Transverse colon (tissue), 4 donors: Measurements from ENCODE around the gene ARHGEF2. TPM values are rescaled to one million over a fixed set of nuclear protein-coding genes. Genes with fewer than 3 reads are reported as not detected.

ENCODE experiments used
- DNase-seq: peaks from one replicate; pipeline ENCODE4 v3.0.0-alpha.2; 2019
- H3K27ac ChIP-seq, 4 donors: fragments of 200-600 bp; sonication (generic); 2 replicates each; pipeline ENCODE4 v1.5.1; 2016 to 2018; ENCODE audit warnings: inconsistent platforms in 4 of 4
- H3K27me3 ChIP-seq: fragments of 200-600 bp; sonication (generic); 2 replicates; pipeline ENCODE4 v1.5.1; 2017; ENCODE audit warnings: inconsistent platforms
- H3K36me3 ChIP-seq, 4 donors: fragments of 200-600 bp; sonication (generic); 2 replicates each; pipeline ENCODE4 v1.5.1; 2017 to 2019; ENCODE audit warnings: inconsistent platforms in 4 of 4
- H3K4me1 ChIP-seq, 4 donors: fragments of 200-600 bp; sonication (generic); 2 replicates each; pipeline ENCODE4 v1.5.1; 2017 to 2020; ENCODE audit warnings: inconsistent platforms in 4 of 4
- H3K4me3 ChIP-seq, 4 donors: fragments of 200-600 bp; sonication (generic); 1 replicate in 1 of 4; 2 replicates in 3 of 4; pipeline versions ENCODE4 v1.5.1 to v1.6.1; 2017 to 2019; ENCODE audit warnings: inconsistent platforms in 4 of 4
- H3K9me3 ChIP-seq, 2 donors: fragments of 200-600 bp; sonication (generic); 2 replicates each; pipeline ENCODE4 v1.5.1; 2017 to 2019; ENCODE audit warnings: inconsistent platforms in 2 of 2
- CTCF ChIP-seq, 5 experiments: fragments of 200-600 bp in 3 of 5; fragments of 450-650 bp in 2 of 5; sonication (generic) in 3 of 5; IDR thresholded peaks; 1 replicate in 2 of 5; 2 replicates in 3 of 5; pipeline ENCODE4 v1.5.1; 2016 to 2017; ENCODE audit warnings: antibody characterized with exemption in 5 of 5, inconsistent platforms in 3 of 5, mild to moderate bottlenecking in 2 of 5, moderate library complexity in 1 of 5
- EP300 ChIP-seq: sonication (generic); formaldehyde crosslinking; IDR thresholded peaks from one replicate; pipeline ENCODE4 v1.6.1; 2017; ENCODE audit warnings: antibody characterized with exemption, low read depth
- POLR2A ChIP-seq: fragments of 450-650 bp; IDR thresholded peaks from one replicate; pipeline ENCODE4 v1.6.1; 2016; ENCODE audit warnings: antibody characterized with exemption, mild to moderate bottlenecking, moderate library complexity
- POLR2AphosphoS5 ChIP-seq, 3 donors: sonication (generic); formaldehyde crosslinking; IDR thresholded peaks; one replicate each; pipeline ENCODE4 v1.6.1; 2016; ENCODE audit warnings: antibody characterized with exemption in 3 of 3
- WGBS, 2 donors: methylation state at CpG; one replicate each; pipeline ENCODE4 v1.1.5; 2018; ENCODE audit warnings: low coverage in 1 of 2; 5-methylcytosine and 5-hydroxymethylcytosine counted together
- in situ Hi-C, 4 donors: fragments of 200-750 bp; cut with MboI; loops; one replicate each; pipeline versions ENCODE4 v1.15.0 to v1.15.1; 2017; ENCODE audit warnings: low sequenced_read_pairs in 3 of 4, low pct_ligation_motif_present in 1 of 4, low pct_unique_long_range_greater_than_20kb in 1 of 4
- intact Hi-C: fragments of 100-400 bp; cut with DNase I; formaldehyde crosslinking; loops from one replicate; pipeline ENCODE4 v1.15.1; 2023; ENCODE audit warnings: low total_unique reads
- small RNA-seq, 4 donors: library from RNA; depleted of rRNA; stranded (forward); fragments of <200 nt; gene quantifications; one replicate each; pipeline ENCODE3, GENCODE V24; 2016
- total RNA-seq, 4 donors: library from RNA; depleted of rRNA; stranded (reverse); fragments of >200 nt; gene quantifications; one replicate each; pipeline ENCODE4 v1.1.0, GENCODE V29; 2016

The ARHGEF2 gene
- total RNA-seq, 4 donors from 2014 or later: 107 to 244 (median 169) TPM

GRCh38 chr1:155899683-155900082, 78.7 kb downstream of the ARHGEF2 start:
- 100% methylated on average over 2 of the region's 2 CpGs for WGBS, 2 donors

GRCh38 chr1:155898888-155899287, 79.5 kb downstream of the ARHGEF2 start:
- in situ Hi-C loops: no loop called here
- TF ChIP-seq CTCF (IDR thresholded peaks at IDR 0.05) (no peak), POLR2A (no peak), EP300 (no peak), POLR2AphosphoS5 (IDR thresholded peaks at IDR 0.05) (no peak)

More at GRCh38 chr1:155899683-155900082, 78.7 kb downstream of the ARHGEF2 start:
- H3K27ac ChIP-seq: no peak overlapping the region
- H3K9me3 ChIP-seq: no peaks in the 10 kb centered on the region
- H3K4me1 ChIP-seq: no peaks in the 10 kb centered on the region
- intact Hi-C loops: no loop called here
- H3K36me3 ChIP-seq: peaks cover 0 to 63% (median 26%) of the 10 kb centered on the region in 4 donors
- no peak for DNase-seq
- no peak overlapping the region for H3K4me3 ChIP-seq
- no peaks in the 10 kb centered on the region for H3K27me3 ChIP-seq
- in situ Hi-C loops: no loop called here
- no peak for TF ChIP-seq CTCF (IDR thresholded peaks at IDR 0.05)
- no peak for TF ChIP-seq POLR2A
- TF ChIP-seq POLR2AphosphoS5 (IDR thresholded peaks at IDR 0.05): no peak
- TF ChIP-seq EP300: no peak

GRCh38 chr1:155897746-155898145, 80.6 kb downstream of the ARHGEF2 start:
- DNase-seq: no peak
- Histone ChIP-seq H3K4me1 (peaks cover 0 to 13% (median 8%) of the 10 kb centered on the region in 4 donors), H3K4me3 (no peak overlapping the region), H3K36me3 (peaks cover 0 to 43% (median 16%) of the 10 kb centered on the region in 4 donors), H3K27ac (no peak overlapping the region), H3K9me3 (no peaks in the 10 kb centered on the region), H3K27me3 (no peaks in the 10 kb centered on the region)
- intact Hi-C loops (loop anchor here (1.0 kb wide), 1 partner anchor 30 kb away; no protein-coding TSS in a partner anchor), in situ Hi-C loops (no loop called here)
- WGBS, 2 donors: 91 to 92% methylated on average over 1 of the region's 1 CpG
- TF ChIP-seq POLR2A (no peak), CTCF (IDR thresholded peaks at IDR 0.05) (no peak), EP300 (no peak), POLR2AphosphoS5 (IDR thresholded peaks at IDR 0.05) (no peak)

More at GRCh38 chr1:155898888-155899287, 79.5 kb downstream of the ARHGEF2 start:
- DNase-seq: no peak
- peaks cover 0 to 1% (median 0%) of the 10 kb centered on the region in 4 donors for H3K4me1 ChIP-seq
- intact Hi-C loops: loop anchor here (1.0 kb wide), 1 partner anchor 32 kb away; no protein-coding TSS in a partner anchor
- no peaks in the 10 kb centered on the region for H3K9me3 ChIP-seq
- 73 to 77% methylated on average over 2 of the region's 2 CpGs for WGBS, 2 donors
- no peak overlapping the region for H3K4me3 ChIP-seq
- H3K27ac ChIP-seq: no peak overlapping the region
- H3K27me3 ChIP-seq: no peaks in the 10 kb centered on the region
- peaks cover 0 to 55% (median 22%) of the 10 kb centered on the region in 4 donors for H3K36me3 ChIP-seq

Small RNA genes within 50 kb of the gene (small RNA-seq; reads per million reads assigned to genes)
- 0 reads per million in 4 donors for gene MIR6738
- 0 reads per million in 4 donors for gene SCARNA4
- 79.9 to 321 (median 191) reads per million in 4 donors for gene SNORA80E

Other genes with a start within 250 kb of the ARHGEF2 start
- 10 to 100 TPM; 36.3 to 75.6 (median 45.6) TPM for gene GON4L, start 121.3 kb downstream of the ARHGEF2 start, total RNA-seq
- gene SYT11, start 119.0 kb downstream of the ARHGEF2 start, total RNA-seq: 1 to 10 TPM; 2.2 to 5.9 (median 3.6) TPM
- 10 to 100 TPM in 3 of 4 donors, 1 to 10 TPM in 1; 6.4 to 23.7 (median 17.0) TPM for gene RIT1, start 67.2 kb downstream of the ARHGEF2 start, total RNA-seq
- gene KHDC4, start 44.1 kb downstream of the ARHGEF2 start, total RNA-seq: 100 to 1,000 TPM in 2 of 4 donors, 10 to 100 TPM in 2; 76.2 to 158 (median 98.7) TPM
- gene RXFP4, start 36.9 kb downstream of the ARHGEF2 start, total RNA-seq: 10 to 100 TPM in 1 of 4 donors, 1 to 10 TPM in 2, under 1 TPM in 1; 0.80 to 11.6 (median 2.5) TPM
- gene SSR2, start 42.4 kb upstream of the ARHGEF2 start, total RNA-seq: 100 to 1,000 TPM in 2 of 4 donors, 10 to 100 TPM in 2; 51.2 to 275 (median 168) TPM
- 10 to 100 TPM in 3 of 4 donors, 1 to 10 TPM in 1; 7.9 to 21.3 (median 16.1) TPM for gene UBQLN4, start 75.3 kb upstream of the ARHGEF2 start, total RNA-seq
- gene LAMTOR2, start 76.2 kb upstream of the ARHGEF2 start, total RNA-seq: 10 to 100 TPM; 20.9 to 70.9 (median 47.5) TPM
- gene RAB25, start 82.6 kb upstream of the ARHGEF2 start, total RNA-seq: 100 to 1,000 TPM; 140 to 213 (median 174) TPM
- gene MEX3A, start 103.9 kb upstream of the ARHGEF2 start, total RNA-seq: under 1 TPM in 3 of 4 donors, not detected in 1; 0.14 to 0.60 (median 0.48) TPM
- 100 to 1,000 TPM; 300 to 999 (median 324) TPM for gene LMNA, start 136.2 kb upstream of the ARHGEF2 start, total RNA-seq
- 1 to 10 TPM in 3 of 4 donors, not detected in 1; 2.6 to 6.0 (median 4.8) TPM for gene SEMA4A, start 175.0 kb upstream of the ARHGEF2 start, total RNA-seq
- gene SLC25A44, start 215.6 kb upstream of the ARHGEF2 start, total RNA-seq: 10 to 100 TPM in 3 of 4 donors, 1 to 10 TPM in 1; 9.6 to 19.9 (median 18.9) TPM
- 10 to 100 TPM; 29.9 to 67.3 (median 52.3) TPM for gene PMF1, start 234.5 kb upstream of the ARHGEF2 start, total RNA-seq